Loucy (cell line): Measurements from ENCODE around the gene BID.

Source experiments
- H2AFZ ChIP-seq: fragments of 200-600 bp; sonication (generic); 2 replicates; pipeline ENCODE4 v1.6.0; 2016; ENCODE audit warnings: antibody characterized with exemption, mild to moderate bottlenecking, low read length, moderate library complexity
- H3F3A ChIP-seq: fragments of 200-600 bp; 2 replicates; pipeline ENCODE4 v1.6.0; 2016; ENCODE audit warnings: antibody characterized with exemption, low read depth, mild to moderate bottlenecking
- H3K27me3 ChIP-seq: fragments of 200-600 bp; sonication (generic); 2 replicates; pipeline ENCODE4 v1.6.1; 2014; ENCODE audit warnings: low read length, mild to moderate bottlenecking; ENCODE audit not compliant: insufficient read depth, poor library complexity, severe bottlenecking
- H3K36me3 ChIP-seq: fragments of 200-600 bp; sonication (generic); 2 replicates; pipeline ENCODE4 v1.6.1; 2016; ENCODE audit warnings: low read length; ENCODE audit not compliant: insufficient read depth
- H3K4me1 ChIP-seq: fragments of 200-600 bp; sonication (generic); 2 replicates; pipeline ENCODE4 v1.5.1; 2014; ENCODE audit warnings: low read length, mild to moderate bottlenecking; ENCODE audit not compliant: insufficient read depth, poor library complexity, severe bottlenecking
- H3K4me2 ChIP-seq: fragments of 200-600 bp; sonication (generic); 2 replicates; pipeline ENCODE4 v1.6.0; 2014; ENCODE audit warnings: antibody characterized with exemption, low read length, low read depth, mild to moderate bottlenecking; ENCODE audit not compliant: poor library complexity, severe bottlenecking
- H3K4me3 ChIP-seq: fragments of 200-600 bp; sonication (generic); 2 replicates; pipeline ENCODE4 v1.5.1; 2014; ENCODE audit warnings: low read length, mild to moderate bottlenecking, mixed read lengths; ENCODE audit not compliant: poor library complexity, severe bottlenecking
- H3K79me2 ChIP-seq: fragments of 200-600 bp; sonication (generic); 2 replicates; pipeline ENCODE4 v1.6.1; 2014; ENCODE audit warnings: low read length; ENCODE audit not compliant: insufficient read depth
- H3K9ac ChIP-seq: fragments of 200-600 bp; sonication (generic); 2 replicates; pipeline ENCODE4 v1.6.0; 2014; ENCODE audit warnings: mild to moderate bottlenecking, low read depth, low read length, moderate library complexity; ENCODE audit not compliant: poor library complexity, severe bottlenecking
- H3K9me2 ChIP-seq: fragments of 200-600 bp; sonication (generic); replicated peaks from 2 replicates; pipeline ENCODE4 v1.6.1; 2016; ENCODE audit warnings: low read depth, low read length, mixed read lengths
- H3K9me3 ChIP-seq: fragments of 200-600 bp; sonication (generic); 2 replicates; pipeline ENCODE4 v1.6.1; 2014; ENCODE audit warnings: mild to moderate bottlenecking, antibody characterized with exemption, low read length, low read depth; ENCODE audit not compliant: insufficient read depth
- H4K20me1 ChIP-seq: fragments of 200-600 bp; sonication (generic); 2 replicates; pipeline ENCODE4 v1.6.0; 2014; ENCODE audit warnings: antibody characterized with exemption, low read length, mild to moderate bottlenecking; ENCODE audit not compliant: insufficient read depth, poor library complexity, severe bottlenecking
- CTCF ChIP-seq: fragments of 200-600 bp; sonication (generic); conservative IDR thresholded peaks from 2 replicates; pipeline ENCODE4 v1.5.1; 2014; ENCODE audit warnings: mild to moderate bottlenecking, antibody characterized with exemption, low read length
- EZH2phosphoT487 ChIP-seq: fragments of 200-600 bp; IDR thresholded peaks from 2 replicates; pipeline ENCODE4 v1.6.1; 2018; ENCODE audit warnings: antibody characterized with exemption, mild to moderate bottlenecking, moderate library complexity, borderline replicate concordance

The BID gene

DNA sequence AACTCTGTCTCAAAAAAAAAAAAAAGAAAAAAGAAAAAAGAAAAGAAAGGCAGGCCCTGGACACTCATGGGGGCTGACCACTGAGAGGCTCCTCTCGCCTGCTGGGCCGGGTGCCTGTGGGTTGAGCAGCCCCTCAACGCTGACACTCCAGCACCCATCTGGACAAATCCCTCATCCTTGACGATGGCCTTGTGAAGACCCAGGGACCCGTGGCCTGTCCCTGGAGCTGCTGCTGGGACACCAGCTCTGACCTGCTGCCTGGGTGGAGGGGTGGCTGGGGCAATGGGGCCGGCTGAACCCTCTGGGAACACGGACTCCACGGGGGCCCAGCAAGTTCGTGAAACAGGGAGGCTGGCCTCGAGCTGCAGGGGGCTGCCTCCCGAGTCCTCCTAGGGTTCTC is 10.5 kb upstream of the BID start:
- peaks cover 22% of the 10 kb centered on the region; the same call in 1 of the 2 replicates for H3K79me2 ChIP-seq
- H3K9ac ChIP-seq = no peak overlapping the region
- H3K27me3 ChIP-seq = no peaks in the 10 kb centered on the region
- peaks cover 8% of the 10 kb centered on the region; the same call in 1 of the 2 replicates for H3F3A ChIP-seq
- no peak overlapping the region for H3K4me3 ChIP-seq
- H3K9me3 ChIP-seq = no peaks in the 10 kb centered on the region
- no peak overlapping the region for H3K4me2 ChIP-seq
- TF ChIP-seq EZH2phosphoT487 = no peak
- TF ChIP-seq CTCF = no peak
- no peaks in the 10 kb centered on the region for H3K9me2 ChIP-seq
- peaks cover 8% of the 10 kb centered on the region; the same call in 1 of the 2 replicates for H3K36me3 ChIP-seq
- no peaks in the 10 kb centered on the region for H4K20me1 ChIP-seq
- H3K4me1 ChIP-seq = peaks cover 51% of the 10 kb centered on the region
- H2AFZ ChIP-seq = no peak overlapping the region

DNA sequence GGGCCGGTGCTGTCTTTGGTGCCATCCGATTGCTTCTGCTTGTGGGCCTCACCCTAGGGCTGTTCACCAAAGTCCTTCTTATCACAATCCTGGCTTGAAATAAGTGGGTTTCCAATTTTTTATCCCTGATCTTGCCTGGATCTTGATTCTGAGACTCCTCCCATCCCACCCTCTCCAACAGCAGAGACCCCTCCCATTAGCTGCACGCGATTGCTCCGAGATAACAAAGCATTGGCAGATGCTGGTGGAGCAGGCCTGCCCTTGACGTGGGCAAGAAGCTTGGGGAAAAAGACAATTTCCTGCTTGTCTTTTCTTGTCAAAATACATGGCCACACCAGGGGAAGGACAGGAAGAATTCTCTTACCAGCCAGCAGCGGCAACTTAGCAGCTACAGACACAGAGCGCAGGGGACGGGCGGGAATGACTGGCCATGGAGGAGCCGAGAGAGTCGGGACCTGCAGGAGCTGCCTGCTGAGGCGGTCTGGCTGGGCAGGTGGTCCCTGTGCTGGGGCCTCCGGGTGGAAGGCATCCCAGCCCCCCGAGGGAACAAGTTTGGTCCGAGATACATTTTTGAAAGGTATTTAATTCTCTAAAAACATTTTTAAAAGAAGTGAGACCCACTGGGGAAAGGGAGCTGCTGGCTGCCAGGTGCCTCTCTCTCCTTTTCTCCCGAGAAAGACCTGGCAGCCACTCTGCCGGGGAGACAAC is 9.7 kb upstream of the BID start:
- Histone ChIP-seq H2AFZ (no peak overlapping the region), H3K36me3 (peaks cover 6% of the 10 kb centered on the region; the same call in 1 of the 2 replicates), H3K27me3 (no peaks in the 10 kb centered on the region), H3K9me2 (no peaks in the 10 kb centered on the region), H3K79me2 (peaks cover 30% of the 10 kb centered on the region), H3K9me3 (no peaks in the 10 kb centered on the region), H4K20me1 (peaks cover 2% of the 10 kb centered on the region), H3K4me3 (no peak overlapping the region), H3F3A (peaks cover 8% of the 10 kb centered on the region; the same call in 1 of the 2 replicates), H3K9ac (no peak overlapping the region), H3K4me1 (peaks cover 59% of the 10 kb centered on the region), H3K4me2 (no peak overlapping the region)
- TF ChIP-seq CTCF (no peak), EZH2phosphoT487 (no peak)

DNA sequence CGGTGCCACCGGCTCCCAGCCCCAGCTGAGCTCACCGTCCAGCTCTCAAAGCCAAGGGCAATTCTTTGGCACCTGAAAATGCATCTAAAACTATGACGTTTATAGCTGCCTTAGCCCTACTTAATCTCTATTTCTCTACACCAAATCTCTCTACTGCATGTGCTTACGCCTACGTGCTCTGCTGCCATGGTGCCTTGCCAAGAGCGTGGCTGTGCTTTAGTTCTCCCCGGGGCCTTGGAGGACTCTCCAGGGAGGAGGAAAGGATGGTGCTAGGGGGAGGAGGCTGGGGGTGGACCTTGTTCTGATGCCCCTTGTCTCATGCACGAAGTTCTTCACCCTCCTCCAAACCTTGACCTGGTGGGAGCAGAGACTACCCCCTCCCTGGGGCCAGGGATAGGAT is 9.0 kb upstream of the BID start:
- Histone ChIP-seq H3K4me2 (no peak overlapping the region), H3K36me3 (peaks cover 2% of the 10 kb centered on the region; the same call in 1 of the 2 replicates), H2AFZ (no peak overlapping the region), H3K9me2 (no peaks in the 10 kb centered on the region), H3K9ac (no peak overlapping the region), H3K79me2 (peaks cover 37% of the 10 kb centered on the region), H3K4me1 (peaks cover 66% of the 10 kb centered on the region), H3F3A (peaks cover 8% of the 10 kb centered on the region; the same call in 1 of the 2 replicates), H3K27me3 (no peaks in the 10 kb centered on the region), H3K9me3 (no peaks in the 10 kb centered on the region), H3K4me3 (no peak overlapping the region), H4K20me1 (peaks cover 4% of the 10 kb centered on the region)
- no peak for TF ChIP-seq EZH2phosphoT487
- no peak for TF ChIP-seq CTCF
